ENCODE measurements around the gene SGPL1.
"Not testable (repeated sequence)": the region's sequence is repeated elsewhere in the genome, so short reads cannot be mapped to it uniquely, and the experiment has no call there.

SGPL1 gene

GRCh38 chr10:70843776-70844489 is 28.2 kb downstream of the SGPL1 start:
- DNase-seq (ENCODE audit: low spot score), result no peak

- no peak for DNase-seq (ENCODE audit: low spot score)
These were observed 29.5 kb downstream of the SGPL1 start for GRCh38 chr10:70845256-70845655.

- DNase-seq (ENCODE audit: low spot score), result no peak
These were observed 30.1 kb downstream of the SGPL1 start for GRCh38 chr10:70845816-70846215.

GRCh38 chr10:70846795-70847194 is 31.0 kb downstream of the SGPL1 start:
- no peak for DNase-seq (ENCODE audit: low spot score)

GRCh38 chr10:70847659-70848360 is 32.1 kb downstream of the SGPL1 start:
- DNase-seq (ENCODE audit: low spot score), result no peak

GRCh38 chr10:70849582-70850016 is 33.9 kb downstream of the SGPL1 start:
- DNase-seq (ENCODE audit: low spot score), result no peak

GRCh38 chr10:70850097-70850496 is 34.3 kb downstream of the SGPL1 start:
- DNase-seq (ENCODE audit: low spot score), result no peak

GRCh38 chr10:70851597-70852475 is 36.1 kb downstream of the SGPL1 start:
- no peak for DNase-seq (ENCODE audit: low spot score)

GRCh38 chr10:70853038-70853437 is 37.3 kb downstream of the SGPL1 start:
- no peak for DNase-seq (ENCODE audit: low spot score)

- no peak for DNase-seq (ENCODE audit: low spot score)
These were observed 37.7 kb downstream of the SGPL1 start for GRCh38 chr10:70853457-70853856.

GRCh38 chr10:70856454-70856853 is 40.7 kb downstream of the SGPL1 start:
- peak; percentile 13 for DNase-seq (ENCODE audit: low spot score)

- no peak for DNase-seq (ENCODE audit: low spot score)
These were observed 43.0 kb downstream of the SGPL1 start for GRCh38 chr10:70858759-70859158.

- DNase-seq (ENCODE audit: low spot score), result not testable (repeated sequence)
These were observed 45.9 kb downstream of the SGPL1 start for GRCh38 chr10:70861495-70862197.

GRCh38 chr10:70863470-70864160 is 47.9 kb downstream of the SGPL1 start:
- DNase-seq (ENCODE audit: low spot score), result no peak

- DNase-seq (ENCODE audit: low spot score), result no peak
These were observed 49.2 kb downstream of the SGPL1 start for GRCh38 chr10:70864935-70865334.

- DNase-seq (ENCODE audit: low spot score), result no peak
These were observed 50.7 kb downstream of the SGPL1 start for GRCh38 chr10:70866424-70866823.

- no peak for DNase-seq (ENCODE audit: low spot score)
These were observed 56.5 kb downstream of the SGPL1 start for GRCh38 chr10:70872291-70872690.

GRCh38 chr10:70874061-70874460 is 58.3 kb downstream of the SGPL1 start:
- no peak for DNase-seq (ENCODE audit: low spot score)

GRCh38 chr10:70879207-70879606 is 63.5 kb downstream of the SGPL1 start:
- no peak for DNase-seq (ENCODE audit: low spot score)

GRCh38 chr10:70880077-70880534 is 64.4 kb downstream of the SGPL1 start:
- peak; percentile 85 for DNase-seq (ENCODE audit: low spot score)

GRCh38 chr10:70884741-70885140 is 69.0 kb downstream of the SGPL1 start:
- DNase-seq (ENCODE audit: low spot score), result no peak
